ENCODE measurements around the gene IQCE.

GRCh38 chr7:2592375-2592865 is 33.6 kb downstream of the IQCE start:
- TF ChIP-seq CTCF (conservative IDR thresholded peaks at IDR 0.05 in 1 of 2, IDR thresholded peaks at IDR 0.05 in 1 of 2; ENCODE audit: low read depth in 1 of 2, low read length in 2 of 2), result no peak
- no peak for TF ChIP-seq EZH2 (IDR thresholded peaks at IDR 0.05; ENCODE audit: low read length, missing control alignments)
